GM23338 (cell line): ENCODE results near the gene FKBP5. TPM values are rescaled to one million over a fixed set of nuclear protein-coding genes. Genes with fewer than 3 reads are reported as not detected.

Experiments used
- ATAC-seq: fragments of 200-7000 bp; cut with Tn5 transposase; 3 replicates; pipeline ENCODE4 v1.9.1; 2020
- DNase-seq: peaks from one replicate; pipeline ENCODE4 v3.0.0-alpha.2; 2015; ENCODE audit warnings: low spot score
- H2AFZ ChIP-seq: fragments of 200-600 bp; sonication (generic); 2 replicates; pipeline ENCODE4 v1.8.0; 2016; ENCODE audit warnings: antibody characterized with exemption, mild to moderate bottlenecking, moderate library complexity
- H3F3A ChIP-seq: fragments of 200-600 bp; sonication (generic); replicated peaks from 2 replicates; pipeline ENCODE4 v1.8.0; 2017; ENCODE audit warnings: antibody characterized with exemption, mixed run types, low read depth
- H3K27ac ChIP-seq: fragments of 200-600 bp; sonication (generic); 2 replicates; pipeline ENCODE4 v1.6.1; 2016; ENCODE audit warnings: low read depth
- H3K27me3 ChIP-seq: fragments of 200-600 bp; sonication (generic); 2 replicates; pipeline ENCODE4 v1.8.0; 2016; ENCODE audit warnings: mild to moderate bottlenecking, mixed run types, moderate library complexity; ENCODE audit not compliant: insufficient read depth
- H3K36me3 ChIP-seq: fragments of 200-600 bp; sonication (generic); 2 replicates; pipeline ENCODE4 v1.8.0; 2016; ENCODE audit warnings: mild to moderate bottlenecking; ENCODE audit not compliant: insufficient read depth
- H3K4me1 ChIP-seq: fragments of 200-600 bp; sonication (generic); 2 replicates; pipeline ENCODE4 v1.8.0; 2016; ENCODE audit warnings: mild to moderate bottlenecking, moderate library complexity; ENCODE audit not compliant: insufficient read depth
- H3K4me2 ChIP-seq: fragments of 200-600 bp; sonication (generic); 2 replicates; pipeline ENCODE4 v1.7.1; 2017; ENCODE audit warnings: mixed run types
- H3K4me3 ChIP-seq: fragments of 200-600 bp; sonication (generic); 2 replicates; pipeline ENCODE4 v1.6.1; 2016; ENCODE audit warnings: mixed run types
- H3K79me2 ChIP-seq: fragments of 200-600 bp; sonication (generic); replicated peaks from 2 replicates; pipeline ENCODE4 v1.8.0; 2017; ENCODE audit warnings: mild to moderate bottlenecking; ENCODE audit not compliant: insufficient read depth
- H3K9me2 ChIP-seq: fragments of 200-600 bp; sonication (generic); 2 replicates; pipeline ENCODE4 v1.8.0; 2017; ENCODE audit not compliant: insufficient read depth
- H4K20me1 ChIP-seq: fragments of 200-600 bp; sonication (generic); replicated peaks from 2 replicates; pipeline ENCODE4 v1.8.0; 2017; ENCODE audit warnings: mild to moderate bottlenecking; ENCODE audit not compliant: insufficient read depth
- H3K27ac Mint-ChIP-seq: 2 replicates; pipeline ENCODE4 v1.8.0; 2020; ENCODE audit warnings: inconsistent platforms, mild to moderate bottlenecking, moderate library complexity, mixed read lengths
- H3K27me3 Mint-ChIP-seq: 3 replicates; pipeline ENCODE4 v1.8.0; 2022; ENCODE audit warnings: low read depth, mild to moderate bottlenecking, moderate library complexity, mixed read lengths, inconsistent platforms; ENCODE audit not compliant: insufficient read depth, poor library complexity
- H3K36me3 Mint-ChIP-seq: 3 replicates; pipeline ENCODE4 v1.8.0; 2021; ENCODE audit warnings: low read depth, mild to moderate bottlenecking, inconsistent platforms, moderate library complexity, mixed read lengths
- H3K4me1 Mint-ChIP-seq: 3 replicates; pipeline ENCODE4 v1.8.0; 2020; ENCODE audit warnings: mild to moderate bottlenecking, inconsistent platforms, mixed read lengths
- H3K4me3 Mint-ChIP-seq: 3 replicates; pipeline ENCODE4 v1.8.0; 2021; ENCODE audit warnings: moderate library complexity, mild to moderate bottlenecking, inconsistent platforms, mixed read lengths
- H3K9me3 Mint-ChIP-seq: 3 replicates; pipeline ENCODE4 v1.8.0; 2020; ENCODE audit warnings: moderate library complexity, mild to moderate bottlenecking, inconsistent platforms, mixed read lengths
- CREB1 ChIP-seq: fragments of 250-450 bp; sonication (Bioruptor Pico); IDR thresholded peaks from 2 replicates; pipeline ENCODE4 v1.5.0; 2020; ENCODE audit warnings: low read depth, mild to moderate bottlenecking, moderate library complexity
- EZH2phosphoT487 ChIP-seq: fragments of 200-600 bp; sonication (generic); IDR thresholded peaks from one replicate; pipeline ENCODE4 v1.8.1; 2018; ENCODE audit warnings: antibody characterized with exemption; ENCODE audit not compliant: unreplicated experiment
- JUNB ChIP-seq: IDR thresholded peaks from one replicate; pipeline ENCODE4 v1.6.1; 2016; ENCODE audit warnings: antibody characterized with exemption; ENCODE audit not compliant: unreplicated experiment
- NANOG ChIP-seq: IDR thresholded peaks from 2 replicates; pipeline ENCODE4 v1.6.1; 2016; ENCODE audit warnings: antibody characterized with exemption, borderline replicate concordance
- STAT1 ChIP-seq: IDR thresholded peaks from one replicate; pipeline ENCODE4 v1.6.1; 2016; ENCODE audit warnings: antibody characterized with exemption; ENCODE audit not compliant: unreplicated experiment
- ZNF331 ChIP-seq: fragments of 250-450 bp; sonication (Bioruptor Pico); IDR thresholded peaks from 2 replicates; pipeline ENCODE4 v1.5.0; 2020; ENCODE audit warnings: low read depth, mild to moderate bottlenecking, moderate library complexity
- polyA plus RNA-seq: library from polyadenylated mRNA; unstranded; fragments of >200 nt; fragmentation: Nextera tagmentation; extraction: Ambion mirVana; gene quantifications from 2 replicates; pipeline ENCODE4 v1.2.1, GENCODE V29; 2016
- total RNA-seq: library from RNA; depleted of rRNA; stranded (reverse); fragments of >200 nt; shearing (Covaris generic); gene quantifications from 2 replicates; pipeline ENCODE4 v1.2.3, GENCODE V29; 2014
- TF ChIP-seq, protein P1 (sequence below): IDR thresholded peaks from one replicate; pipeline ENCODE4 v1.6.1; 2018; ENCODE audit warnings: antibody characterized with exemption; ENCODE audit not compliant: unreplicated experiment
- TF ChIP-seq, protein P2 (sequence below): IDR thresholded peaks from 2 replicates; pipeline ENCODE4 v1.6.1; 2016; ENCODE audit warnings: antibody characterized with exemption
- TF ChIP-seq, protein P3 (sequence below): fragments of 250-450 bp; sonication (Bioruptor Pico); IDR thresholded peaks from 2 replicates; pipeline ENCODE4 v1.5.0; 2020; ENCODE audit warnings: mild to moderate bottlenecking, moderate library complexity
- TF ChIP-seq, protein P4 (sequence below), 2 experiments: fragments of 200-600 bp in 1 of 2; sonication (generic) in 1 of 2; conservative IDR thresholded peaks; 2 replicates each; pipeline versions ENCODE4 v1.5.1 to v1.6.1; 2016 to 2017; ENCODE audit warnings: antibody characterized with exemption in 2 of 2, low read depth in 2 of 2, mild to moderate bottlenecking in 2 of 2, moderate library complexity in 1 of 2

Gene FKBP5
- total and polyA plus RNA-seq, 2 experiments from 2014 or later, result 19.8 to 28.6 TPM

DNA sequence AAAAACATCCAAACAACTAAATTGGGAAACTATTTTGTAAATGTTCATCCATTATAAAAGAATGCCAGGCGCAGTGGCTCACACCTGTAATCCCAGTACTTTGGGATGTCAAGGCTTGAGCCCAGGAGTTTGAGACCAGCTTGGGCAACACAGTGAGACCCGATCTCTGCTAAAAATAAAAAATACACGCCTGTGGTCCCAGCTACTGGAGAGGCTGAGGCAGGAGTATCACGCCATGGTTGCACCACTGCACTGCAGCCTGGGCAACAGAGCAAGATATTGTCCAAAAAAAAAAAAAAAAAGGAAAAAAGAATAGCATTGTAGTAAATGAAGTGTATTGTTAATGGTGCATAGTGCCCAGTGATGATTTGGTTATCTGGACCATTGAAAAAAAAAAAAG lies 38.7 kb downstream of the FKBP5 start (continued):
- TF ChIP-seq, protein P1, sequence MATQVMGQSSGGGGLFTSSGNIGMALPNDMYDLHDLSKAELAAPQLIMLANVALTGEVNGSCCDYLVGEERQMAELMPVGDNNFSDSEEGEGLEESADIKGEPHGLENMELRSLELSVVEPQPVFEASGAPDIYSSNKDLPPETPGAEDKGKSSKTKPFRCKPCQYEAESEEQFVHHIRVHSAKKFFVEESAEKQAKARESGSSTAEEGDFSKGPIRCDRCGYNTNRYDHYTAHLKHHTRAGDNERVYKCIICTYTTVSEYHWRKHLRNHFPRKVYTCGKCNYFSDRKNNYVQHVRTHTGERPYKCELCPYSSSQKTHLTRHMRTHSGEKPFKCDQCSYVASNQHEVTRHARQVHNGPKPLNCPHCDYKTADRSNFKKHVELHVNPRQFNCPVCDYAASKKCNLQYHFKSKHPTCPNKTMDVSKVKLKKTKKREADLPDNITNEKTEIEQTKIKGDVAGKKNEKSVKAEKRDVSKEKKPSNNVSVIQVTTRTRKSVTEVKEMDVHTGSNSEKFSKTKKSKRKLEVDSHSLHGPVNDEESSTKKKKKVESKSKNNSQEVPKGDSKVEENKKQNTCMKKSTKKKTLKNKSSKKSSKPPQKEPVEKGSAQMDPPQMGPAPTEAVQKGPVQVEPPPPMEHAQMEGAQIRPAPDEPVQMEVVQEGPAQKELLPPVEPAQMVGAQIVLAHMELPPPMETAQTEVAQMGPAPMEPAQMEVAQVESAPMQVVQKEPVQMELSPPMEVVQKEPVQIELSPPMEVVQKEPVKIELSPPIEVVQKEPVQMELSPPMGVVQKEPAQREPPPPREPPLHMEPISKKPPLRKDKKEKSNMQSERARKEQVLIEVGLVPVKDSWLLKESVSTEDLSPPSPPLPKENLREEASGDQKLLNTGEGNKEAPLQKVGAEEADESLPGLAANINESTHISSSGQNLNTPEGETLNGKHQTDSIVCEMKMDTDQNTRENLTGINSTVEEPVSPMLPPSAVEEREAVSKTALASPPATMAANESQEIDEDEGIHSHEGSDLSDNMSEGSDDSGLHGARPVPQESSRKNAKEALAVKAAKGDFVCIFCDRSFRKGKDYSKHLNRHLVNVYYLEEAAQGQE, result no peak
- TF ChIP-seq STAT1, result no peak
- TF ChIP-seq ZNF331 (CRISPR knock-in tag), result no peak
- TF ChIP-seq, protein P2, sequence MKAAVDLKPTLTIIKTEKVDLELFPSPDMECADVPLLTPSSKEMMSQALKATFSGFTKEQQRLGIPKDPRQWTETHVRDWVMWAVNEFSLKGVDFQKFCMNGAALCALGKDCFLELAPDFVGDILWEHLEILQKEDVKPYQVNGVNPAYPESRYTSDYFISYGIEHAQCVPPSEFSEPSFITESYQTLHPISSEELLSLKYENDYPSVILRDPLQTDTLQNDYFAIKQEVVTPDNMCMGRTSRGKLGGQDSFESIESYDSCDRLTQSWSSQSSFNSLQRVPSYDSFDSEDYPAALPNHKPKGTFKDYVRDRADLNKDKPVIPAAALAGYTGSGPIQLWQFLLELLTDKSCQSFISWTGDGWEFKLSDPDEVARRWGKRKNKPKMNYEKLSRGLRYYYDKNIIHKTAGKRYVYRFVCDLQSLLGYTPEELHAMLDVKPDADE, result no peak
- TF ChIP-seq CREB1 (CRISPR knock-in tag), result no peak

DNA sequence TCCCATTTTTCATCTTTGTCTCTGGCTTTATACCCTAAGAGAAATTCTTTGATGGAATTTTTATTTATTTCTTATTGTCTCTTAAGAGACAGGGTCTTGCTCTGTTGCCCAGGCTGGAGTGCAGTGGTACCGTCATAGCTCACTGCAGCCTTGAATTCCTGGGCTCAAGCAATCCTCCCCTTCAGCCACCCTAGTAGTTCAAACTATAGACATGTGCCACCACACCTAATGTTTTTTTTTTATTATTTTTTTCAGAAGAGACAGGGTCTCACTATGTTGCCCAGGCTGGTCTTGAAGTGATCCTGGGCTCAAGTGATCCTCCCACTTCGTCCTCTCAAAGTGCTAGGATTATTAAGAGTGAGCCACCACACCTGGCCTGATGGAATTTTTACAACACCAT lies 40.5 kb downstream of the FKBP5 start:
- Mint-ChIP-seq H3K4me1 (peaks cover 34% of the 10 kb centered on the region), H3K9me3 (peaks cover 5% of the 10 kb centered on the region; the same call in 2 of the 3 replicates), H3K27me3 (peaks cover 1% of the 10 kb centered on the region), H3K4me3 (no peak overlapping the region), H3K36me3 (peaks cover 6% of the 10 kb centered on the region; the same call in 2 of the 3 replicates), H3K27ac (no peak overlapping the region)
- H3K9me2 ChIP-seq, result no peaks in the 10 kb centered on the region
- H4K20me1 ChIP-seq, result 0 out of 2 replicates have a peak, but pooled peaks cover 3% of the 10 kb centered on the region
- H3K27ac ChIP-seq, result no peak overlapping the region
- peaks cover 19% of the 10 kb centered on the region for H3K4me1 ChIP-seq
- no peak for DNase-seq
- no peaks in the 10 kb centered on the region for H3F3A ChIP-seq
- no peak overlapping the region for H3K4me3 ChIP-seq
- no peaks in the 10 kb centered on the region for H3K36me3 ChIP-seq
- H3K27me3 ChIP-seq, result no peaks in the 10 kb centered on the region
- H3K4me2 ChIP-seq, result no peak overlapping the region
- no peak for ATAC-seq
- peaks cover 33% of the 10 kb centered on the region for H3K79me2 ChIP-seq
- H2AFZ ChIP-seq, result no peak overlapping the region
- TF ChIP-seq NANOG (no peak), ZNF331 (CRISPR knock-in tag) (no peak), CREB1 (CRISPR knock-in tag) (no peak), JUNB (no peak), EZH2phosphoT487 (no peak), STAT1 (no peak)
- TF ChIP-seq, protein P3, sequence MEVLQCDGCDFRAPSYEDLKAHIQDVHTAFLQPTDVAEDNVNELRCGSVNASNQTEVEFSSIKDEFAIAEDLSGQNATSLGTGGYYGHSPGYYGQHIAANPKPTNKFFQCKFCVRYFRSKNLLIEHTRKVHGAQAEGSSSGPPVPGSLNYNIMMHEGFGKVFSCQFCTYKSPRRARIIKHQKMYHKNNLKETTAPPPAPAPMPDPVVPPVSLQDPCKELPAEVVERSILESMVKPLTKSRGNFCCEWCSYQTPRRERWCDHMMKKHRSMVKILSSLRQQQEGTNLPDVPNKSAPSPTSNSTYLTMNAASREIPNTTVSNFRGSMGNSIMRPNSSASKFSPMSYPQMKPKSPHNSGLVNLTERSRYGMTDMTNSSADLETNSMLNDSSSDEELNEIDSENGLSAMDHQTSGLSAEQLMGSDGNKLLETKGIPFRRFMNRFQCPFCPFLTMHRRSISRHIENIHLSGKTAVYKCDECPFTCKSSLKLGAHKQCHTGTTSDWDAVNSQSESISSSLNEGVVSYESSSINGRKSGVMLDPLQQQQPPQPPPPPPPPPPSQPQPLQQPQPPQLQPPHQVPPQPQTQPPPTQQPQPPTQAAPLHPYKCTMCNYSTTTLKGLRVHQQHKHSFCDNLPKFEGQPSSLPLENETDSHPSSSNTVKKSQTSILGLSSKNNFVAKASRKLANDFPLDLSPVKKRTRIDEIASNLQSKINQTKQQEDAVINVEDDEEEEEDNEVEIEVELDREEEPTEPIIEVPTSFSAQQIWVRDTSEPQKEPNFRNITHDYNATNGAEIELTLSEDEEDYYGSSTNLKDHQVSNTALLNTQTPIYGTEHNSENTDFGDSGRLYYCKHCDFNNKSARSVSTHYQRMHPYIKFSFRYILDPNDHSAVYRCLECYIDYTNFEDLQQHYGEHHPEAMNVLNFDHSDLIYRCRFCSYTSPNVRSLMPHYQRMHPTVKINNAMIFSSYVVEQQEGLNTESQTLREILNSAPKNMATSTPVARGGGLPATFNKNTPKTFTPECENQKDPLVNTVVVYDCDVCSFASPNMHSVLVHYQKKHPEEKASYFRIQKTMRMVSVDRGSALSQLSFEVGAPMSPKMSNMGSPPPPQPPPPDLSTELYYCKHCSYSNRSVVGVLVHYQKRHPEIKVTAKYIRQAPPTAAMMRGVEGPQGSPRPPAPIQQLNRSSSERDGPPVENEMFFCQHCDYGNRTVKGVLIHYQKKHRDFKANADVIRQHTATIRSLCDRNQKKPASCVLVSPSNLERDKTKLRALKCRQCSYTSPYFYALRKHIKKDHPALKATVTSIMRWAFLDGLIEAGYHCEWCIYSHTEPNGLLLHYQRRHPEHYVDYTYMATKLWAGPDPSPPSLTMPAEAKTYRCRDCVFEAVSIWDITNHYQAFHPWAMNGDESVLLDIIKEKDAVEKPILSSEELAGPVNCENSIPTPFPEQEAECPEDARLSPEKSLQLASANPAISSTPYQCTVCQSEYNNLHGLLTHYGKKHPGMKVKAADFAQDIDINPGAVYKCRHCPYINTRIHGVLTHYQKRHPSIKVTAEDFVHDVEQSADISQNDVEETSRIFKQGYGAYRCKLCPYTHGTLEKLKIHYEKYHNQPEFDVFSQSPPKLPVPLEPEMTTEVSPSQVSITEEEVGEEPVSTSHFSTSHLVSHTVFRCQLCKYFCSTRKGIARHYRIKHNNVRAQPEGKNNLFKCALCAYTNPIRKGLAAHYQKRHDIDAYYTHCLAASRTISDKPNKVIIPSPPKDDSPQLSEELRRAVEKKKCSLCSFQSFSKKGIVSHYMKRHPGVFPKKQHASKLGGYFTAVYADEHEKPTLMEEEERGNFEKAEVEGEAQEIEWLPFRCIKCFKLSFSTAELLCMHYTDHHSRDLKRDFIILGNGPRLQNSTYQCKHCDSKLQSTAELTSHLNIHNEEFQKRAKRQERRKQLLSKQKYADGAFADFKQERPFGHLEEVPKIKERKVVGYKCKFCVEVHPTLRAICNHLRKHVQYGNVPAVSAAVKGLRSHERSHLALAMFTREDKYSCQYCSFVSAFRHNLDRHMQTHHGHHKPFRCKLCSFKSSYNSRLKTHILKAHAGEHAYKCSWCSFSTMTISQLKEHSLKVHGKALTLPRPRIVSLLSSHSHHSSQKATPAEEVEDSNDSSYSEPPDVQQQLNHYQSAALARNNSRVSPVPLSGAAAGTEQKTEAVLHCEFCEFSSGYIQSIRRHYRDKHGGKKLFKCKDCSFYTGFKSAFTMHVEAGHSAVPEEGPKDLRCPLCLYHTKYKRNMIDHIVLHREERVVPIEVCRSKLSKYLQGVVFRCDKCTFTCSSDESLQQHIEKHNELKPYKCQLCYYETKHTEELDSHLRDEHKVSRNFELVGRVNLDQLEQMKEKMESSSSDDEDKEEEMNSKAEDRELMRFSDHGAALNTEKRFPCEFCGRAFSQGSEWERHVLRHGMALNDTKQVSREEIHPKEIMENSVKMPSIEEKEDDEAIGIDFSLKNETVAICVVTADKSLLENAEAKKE (CRISPR knock-in tag), result no peak
- TF ChIP-seq, protein P4, sequence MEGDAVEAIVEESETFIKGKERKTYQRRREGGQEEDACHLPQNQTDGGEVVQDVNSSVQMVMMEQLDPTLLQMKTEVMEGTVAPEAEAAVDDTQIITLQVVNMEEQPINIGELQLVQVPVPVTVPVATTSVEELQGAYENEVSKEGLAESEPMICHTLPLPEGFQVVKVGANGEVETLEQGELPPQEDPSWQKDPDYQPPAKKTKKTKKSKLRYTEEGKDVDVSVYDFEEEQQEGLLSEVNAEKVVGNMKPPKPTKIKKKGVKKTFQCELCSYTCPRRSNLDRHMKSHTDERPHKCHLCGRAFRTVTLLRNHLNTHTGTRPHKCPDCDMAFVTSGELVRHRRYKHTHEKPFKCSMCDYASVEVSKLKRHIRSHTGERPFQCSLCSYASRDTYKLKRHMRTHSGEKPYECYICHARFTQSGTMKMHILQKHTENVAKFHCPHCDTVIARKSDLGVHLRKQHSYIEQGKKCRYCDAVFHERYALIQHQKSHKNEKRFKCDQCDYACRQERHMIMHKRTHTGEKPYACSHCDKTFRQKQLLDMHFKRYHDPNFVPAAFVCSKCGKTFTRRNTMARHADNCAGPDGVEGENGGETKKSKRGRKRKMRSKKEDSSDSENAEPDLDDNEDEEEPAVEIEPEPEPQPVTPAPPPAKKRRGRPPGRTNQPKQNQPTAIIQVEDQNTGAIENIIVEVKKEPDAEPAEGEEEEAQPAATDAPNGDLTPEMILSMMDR (conservative IDR thresholded peaks at IDR 0.05; ENCODE audit: low read depth in 2 of 2), result no peak
- TF ChIP-seq, protein P2, result no peak
